22Rv1 (cell line): ENCODE results near the gene XPC.

ENCODE experiments used
- ZFX ChIP-seq: fragments of 450-650 bp; IDR thresholded peaks from 2 replicates; pipeline ENCODE4 v1.6.1; 2017; ENCODE audit warnings: antibody characterized with exemption, borderline replicate concordance
- TF ChIP-seq, protein P1 (sequence below): fragments of 450-650 bp; IDR thresholded peaks from 2 replicates; pipeline ENCODE4 v1.5.1; 2017; ENCODE audit warnings: mild to moderate bottlenecking

GRCh38 chr3:14227856-14228255 lies 49.5 kb upstream of the XPC start:
- TF ChIP-seq, protein P1, sequence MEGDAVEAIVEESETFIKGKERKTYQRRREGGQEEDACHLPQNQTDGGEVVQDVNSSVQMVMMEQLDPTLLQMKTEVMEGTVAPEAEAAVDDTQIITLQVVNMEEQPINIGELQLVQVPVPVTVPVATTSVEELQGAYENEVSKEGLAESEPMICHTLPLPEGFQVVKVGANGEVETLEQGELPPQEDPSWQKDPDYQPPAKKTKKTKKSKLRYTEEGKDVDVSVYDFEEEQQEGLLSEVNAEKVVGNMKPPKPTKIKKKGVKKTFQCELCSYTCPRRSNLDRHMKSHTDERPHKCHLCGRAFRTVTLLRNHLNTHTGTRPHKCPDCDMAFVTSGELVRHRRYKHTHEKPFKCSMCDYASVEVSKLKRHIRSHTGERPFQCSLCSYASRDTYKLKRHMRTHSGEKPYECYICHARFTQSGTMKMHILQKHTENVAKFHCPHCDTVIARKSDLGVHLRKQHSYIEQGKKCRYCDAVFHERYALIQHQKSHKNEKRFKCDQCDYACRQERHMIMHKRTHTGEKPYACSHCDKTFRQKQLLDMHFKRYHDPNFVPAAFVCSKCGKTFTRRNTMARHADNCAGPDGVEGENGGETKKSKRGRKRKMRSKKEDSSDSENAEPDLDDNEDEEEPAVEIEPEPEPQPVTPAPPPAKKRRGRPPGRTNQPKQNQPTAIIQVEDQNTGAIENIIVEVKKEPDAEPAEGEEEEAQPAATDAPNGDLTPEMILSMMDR = no peak
- no peak for TF ChIP-seq ZFX
